ENCODE data around the gene CKAP4. TPM values are rescaled to one million over a fixed set of nuclear protein-coding genes. Genes with fewer than 3 reads are reported as not detected.

The CKAP4 gene
- total and polyA plus RNA-seq, 5 experiments from 2014 or later: 11.2 to 14.4 (median 11.9) TPM

DNA sequence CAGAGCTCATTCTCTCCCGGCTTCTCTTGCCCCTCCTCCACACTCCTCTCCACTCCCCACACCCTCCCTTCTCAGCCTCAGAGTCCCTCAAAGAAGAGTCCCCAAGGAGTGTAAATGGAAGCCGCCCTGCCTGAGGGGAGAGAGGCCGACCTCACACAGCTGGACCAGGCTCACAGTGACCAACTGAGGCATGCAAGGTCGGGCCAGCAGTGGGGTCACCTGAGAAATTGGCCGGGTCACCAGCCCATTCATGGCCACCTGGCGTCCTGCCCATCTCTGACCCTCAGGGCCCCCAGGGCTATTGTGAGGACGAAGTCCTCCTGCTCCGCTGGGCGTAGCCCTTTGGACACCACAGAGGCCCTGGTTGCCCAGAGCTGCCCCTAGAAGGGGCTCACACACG, 59.6 kb downstream of the CKAP4 start:
- H3K27me3 Mint-ChIP-seq: peaks cover 7 to 39% (median 9%) of the 10 kb centered on the region in 5 donors
- POLR2A ChIA-PET: no interaction called here
- no peak overlapping the region for H3K4me3 Mint-ChIP-seq
- no peaks in the 10 kb centered on the region for H3K4me1 Mint-ChIP-seq
- H3K9me3 Mint-ChIP-seq: no peaks in the 10 kb centered on the region
- no peak for ATAC-seq
- no peaks in the 10 kb centered on the region for H3K36me3 Mint-ChIP-seq
- no peak for DNase-seq
- H3K27ac Mint-ChIP-seq: no peak overlapping the region

Other genes with a start within 250 kb of the CKAP4 start
- gene NUAK1, start 109.1 kb downstream of the CKAP4 start, total RNA-seq: not detected
- under 1 TPM in 1 of 3 donors, not detected in 2; 0.08 TPM for gene NUAK1, start 109.1 kb downstream of the CKAP4 start, polyA plus RNA-seq
- gene TCP11L2, start 54.7 kb upstream of the CKAP4 start, total RNA-seq: 100 to 1,000 TPM; 203 to 211 TPM
- gene TCP11L2, start 54.7 kb upstream of the CKAP4 start, polyA plus RNA-seq: 10 to 100 TPM; 30.6 to 45.4 (median 34.7) TPM
- 1 to 10 TPM; 8.1 to 9.1 TPM for gene POLR3B, start 109.7 kb upstream of the CKAP4 start, total RNA-seq
- gene POLR3B, start 109.7 kb upstream of the CKAP4 start, polyA plus RNA-seq: 1 to 10 TPM; 3.1 to 6.2 (median 4.2) TPM

Data from naive thymus-derived CD8-positive, alpha-beta T cell (primary cell).